DOHH2 (cell line): Measurements from ENCODE around the gene AMPH.

Experiments
- EZH2phosphoT487 ChIP-seq: fragments of 200-600 bp; sonication (generic); IDR thresholded peaks from 2 replicates; pipeline ENCODE4 v1.6.1; 2017; ENCODE audit warnings: borderline replicate concordance, mild to moderate bottlenecking, antibody characterized with exemption, low read length, moderate library complexity, mixed read lengths
- TF ChIP-seq, protein P1 (sequence below): fragments of 200-600 bp; sonication (generic); IDR thresholded peaks from one replicate; pipeline ENCODE4 v1.5.1; 2014; ENCODE audit warnings: antibody characterized with exemption, mild to moderate bottlenecking, low read depth, low read length; ENCODE audit not compliant: poor library complexity, severe bottlenecking

DNA sequence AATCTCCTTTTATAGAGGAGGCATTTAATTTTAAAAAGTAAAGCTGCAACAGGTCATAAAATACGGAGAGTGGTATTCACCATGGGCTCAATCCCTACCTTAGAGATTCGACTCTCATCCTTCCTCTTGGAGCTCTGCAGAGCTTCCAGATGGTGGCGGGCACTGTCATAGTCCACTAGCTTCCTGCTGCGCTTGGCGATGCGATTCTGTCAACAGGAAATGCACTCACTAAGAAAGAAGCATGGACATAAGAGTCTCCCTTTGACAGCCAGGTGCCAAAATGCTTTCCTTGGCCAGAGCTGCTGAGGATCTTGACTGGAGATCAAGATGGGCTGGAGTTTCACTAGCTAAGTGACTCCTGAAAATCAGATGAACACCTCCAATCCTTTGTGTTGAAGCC lies 154.4 kb downstream of the AMPH start:
- TF ChIP-seq, protein P1, sequence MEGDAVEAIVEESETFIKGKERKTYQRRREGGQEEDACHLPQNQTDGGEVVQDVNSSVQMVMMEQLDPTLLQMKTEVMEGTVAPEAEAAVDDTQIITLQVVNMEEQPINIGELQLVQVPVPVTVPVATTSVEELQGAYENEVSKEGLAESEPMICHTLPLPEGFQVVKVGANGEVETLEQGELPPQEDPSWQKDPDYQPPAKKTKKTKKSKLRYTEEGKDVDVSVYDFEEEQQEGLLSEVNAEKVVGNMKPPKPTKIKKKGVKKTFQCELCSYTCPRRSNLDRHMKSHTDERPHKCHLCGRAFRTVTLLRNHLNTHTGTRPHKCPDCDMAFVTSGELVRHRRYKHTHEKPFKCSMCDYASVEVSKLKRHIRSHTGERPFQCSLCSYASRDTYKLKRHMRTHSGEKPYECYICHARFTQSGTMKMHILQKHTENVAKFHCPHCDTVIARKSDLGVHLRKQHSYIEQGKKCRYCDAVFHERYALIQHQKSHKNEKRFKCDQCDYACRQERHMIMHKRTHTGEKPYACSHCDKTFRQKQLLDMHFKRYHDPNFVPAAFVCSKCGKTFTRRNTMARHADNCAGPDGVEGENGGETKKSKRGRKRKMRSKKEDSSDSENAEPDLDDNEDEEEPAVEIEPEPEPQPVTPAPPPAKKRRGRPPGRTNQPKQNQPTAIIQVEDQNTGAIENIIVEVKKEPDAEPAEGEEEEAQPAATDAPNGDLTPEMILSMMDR, result no peak
- no peak for TF ChIP-seq EZH2phosphoT487
